Hematopoietic multipotent progenitor cell treated with erythropoietin and hydrocortisone succinate and interleukin-3 and kit ligand, for 4 days (in vitro differentiated cells): Measurements from ENCODE around the gene GABPA.

Source experiments
- DNase-seq: peaks from one replicate; pipeline ENCODE4 v3.0.0-alpha.2; 2015

Gene GABPA

DNA sequence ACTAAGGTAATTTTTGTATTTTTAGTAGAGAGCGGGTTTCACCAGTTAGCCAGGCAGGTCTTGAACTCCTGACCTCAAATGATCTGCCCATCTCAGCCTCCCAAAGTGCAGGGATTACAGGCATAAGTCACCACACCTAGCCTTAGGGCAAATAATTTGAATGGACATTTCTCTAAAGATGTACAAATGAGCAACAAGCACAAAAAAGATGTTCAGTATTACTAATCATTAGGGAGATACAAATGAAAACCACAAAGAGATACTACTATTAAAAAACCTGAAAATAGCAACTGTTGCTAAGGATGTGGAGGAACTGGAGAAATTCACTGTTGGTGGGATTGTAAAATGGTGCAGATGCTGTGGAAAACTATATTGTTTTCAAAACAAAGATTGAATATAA, 79.1 kb downstream of the GABPA start:
- DNase-seq: no peak

DNA sequence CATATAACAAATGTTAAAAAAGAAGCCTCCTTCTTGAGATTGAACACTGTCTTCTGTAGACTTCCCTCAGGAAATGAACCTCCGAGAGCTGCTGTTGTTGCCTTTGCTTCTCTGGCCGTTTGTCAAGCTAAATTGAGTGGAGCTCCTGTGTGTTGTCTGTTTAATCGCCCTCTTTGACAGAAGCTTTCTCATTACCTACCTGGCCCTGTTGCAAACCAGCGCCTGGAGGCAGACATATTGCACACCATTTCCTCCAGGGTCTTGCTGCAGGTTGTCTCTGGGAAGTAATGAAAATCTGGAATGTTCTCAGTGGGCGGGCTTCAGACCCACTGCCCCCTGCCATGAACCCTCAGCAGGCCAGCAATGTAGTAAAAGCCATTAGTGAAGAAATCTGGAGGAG, 83.3 kb downstream of the GABPA start:
- no peak for DNase-seq

DNA sequence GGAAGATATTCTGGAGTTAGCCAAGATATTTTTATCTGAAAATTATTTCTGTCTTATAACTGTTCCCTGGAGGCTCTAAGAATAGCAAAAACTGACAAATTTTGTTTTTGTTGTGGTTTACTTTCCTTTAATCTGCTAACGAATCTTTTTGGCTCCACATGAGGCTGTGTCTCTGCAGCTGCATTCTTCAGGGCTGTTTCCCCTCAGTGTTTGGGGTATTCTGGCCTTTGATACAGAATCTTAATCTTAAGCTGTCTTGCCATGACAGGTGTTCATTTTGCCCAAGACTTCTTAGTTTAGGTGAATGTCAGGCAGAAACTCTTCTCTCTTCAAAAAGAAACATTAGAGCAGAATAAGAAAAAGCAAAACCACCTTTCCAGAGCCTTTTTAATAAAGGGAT, 83.8 kb downstream of the GABPA start:
- no peak for DNase-seq
